ENCODE data around the gene ZNF497. TPM values are rescaled to one million over a fixed set of nuclear protein-coding genes. Genes with fewer than 3 reads are reported as not detected.

The ZNF497 gene
- total and polyA plus RNA-seq, 9 of the 15 experiments (the other 6 are each of a cell fraction or from before 2014, with no cell fraction given), result 0.06 to 0.98 (median 0.44) TPM; not detected in 1

GRCh38 chr19:58354478-58355030 lies 8.0 kb downstream of the ZNF497 start:
- H3K36me3 ChIP-seq (ENCODE audit: control insufficient read depth, insufficient read depth, low read length), result no peaks in the 10 kb centered on the region
- no peak overlapping the region for H3K4me3 ChIP-seq
- H2AFZ ChIP-seq (ENCODE audit: low read depth, low read length), result no peak overlapping the region
- TF ChIP-seq E2F6 (IDR thresholded peaks at IDR 0.05; ENCODE audit: borderline replicate concordance in 1 of 2, extremely low read depth in 1 of 2, insufficient read depth in 1 of 2, insufficient read length in 1 of 2, low read depth in 1 of 2, low read length in 1 of 2, poor library complexity in 1 of 2, severe bottlenecking in 1 of 2), result no peak
- no peak for TF ChIP-seq ZNF232 (CRISPR knock-in tag; IDR thresholded peaks at IDR 0.05)
- TF ChIP-seq TSHZ1 (CRISPR knock-in tag; IDR thresholded peaks at IDR 0.05), result no peak
- BruUV-seq (replicated peaks), result no TSS peak
- in situ Hi-C loops (cut with MboI) (no loop called here), intact Hi-C loops (cut with micrococcal nuclease) (no loop called here)
- no peak for DNase-seq (ENCODE audit: extremely low read depth in 1 of 4, low spot score in 3 of 4)
- no peak overlapping the region for H3K27ac ChIP-seq (ENCODE audit: extremely low read depth, low read depth, low read length)
- CTCF ChIA-PET (ENCODE audit: low intra/inter-chr PET ratio), result no interaction called here
- no peaks in the 10 kb centered on the region for H3K79me2 ChIP-seq (ENCODE audit: control insufficient read depth, insufficient read depth, low read length)
- no peaks in the 10 kb centered on the region for H3K9me1 ChIP-seq (ENCODE audit: control insufficient read depth, insufficient read depth, low read length)
- 0 out of 4 replicates have a peak overlapping the region, but pooled peaks of 1 of the 2 experiments have one; percentile 6 for H3K9ac ChIP-seq (ENCODE audit: insufficient read depth in 1 of 2, low read depth in 2 of 2, low read length in 2 of 2)
- no peaks in the 10 kb centered on the region for H4K20me1 ChIP-seq (replicated peaks; ENCODE audit: control insufficient read depth, insufficient read depth, low read length)
- ATAC-seq, result no peak
- no peaks in the 10 kb centered on the region for H3K27me3 ChIP-seq (ENCODE audit: control insufficient read depth in 2 of 2, insufficient read depth in 2 of 2, low read length in 2 of 2)
- POLR2A ChIA-PET, result interaction anchor here (1.0 kb wide), 1 partner anchor 8 kb away, joined by 5 read pairs; the partner anchor contains the start of gene ZNF497
- WGBS (ENCODE audit: insufficient coverage, low coverage, missing lambda C conversion rate), result 17% methylated on average over 6 of the region's 6 CpGs
- no peak overlapping the region for H3K4me2 ChIP-seq (ENCODE audit: insufficient read depth, low read length)
- FAIRE-seq, result no peak
- peaks cover 0 to 24% of the 10 kb centered on the region in 2 experiments; a peak in 2 of 5 replicates for H3K4me1 ChIP-seq (replicated peaks in 1 of 2; ENCODE audit: control insufficient read depth in 2 of 2, insufficient read depth in 2 of 2, low read length in 2 of 2)
- no peaks in the 10 kb centered on the region for H3K9me3 ChIP-seq (replicated peaks; ENCODE audit: control insufficient read depth, insufficient read depth, low read depth, low read length)

Data from K562 (cell line).